ENCODE data around the gene SNX10.

DNA sequence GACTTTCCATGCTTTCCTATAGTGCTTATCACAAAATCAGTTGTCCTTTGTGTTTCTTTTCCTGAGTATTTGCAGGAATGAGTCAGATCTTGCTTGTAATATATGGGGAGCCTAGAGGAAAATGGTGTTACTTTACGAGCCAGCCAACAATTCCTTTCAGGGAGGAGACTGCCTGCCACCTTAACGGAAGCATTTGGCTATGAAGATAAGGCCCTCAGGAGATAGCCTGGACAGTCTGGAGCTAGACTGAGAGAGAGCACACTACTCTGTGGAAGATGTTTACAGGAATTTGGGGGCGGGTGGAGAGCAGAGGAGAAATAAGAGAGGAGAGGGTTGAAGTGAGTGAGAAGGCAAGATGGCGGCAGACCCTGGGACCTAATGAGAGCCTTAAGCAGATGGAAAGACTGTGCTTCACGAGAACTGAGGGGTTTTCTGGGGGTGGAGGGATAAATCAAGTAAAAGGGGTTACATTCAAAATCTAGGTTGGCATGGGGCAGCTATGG is 126.3 kb downstream of the SNX10 start:
- TF ChIP-seq POLR2AphosphoS5 (IDR thresholded peaks at IDR 0.05; ENCODE audit: low read depth, low read length) = no peak
- TF ChIP-seq, protein P1, sequence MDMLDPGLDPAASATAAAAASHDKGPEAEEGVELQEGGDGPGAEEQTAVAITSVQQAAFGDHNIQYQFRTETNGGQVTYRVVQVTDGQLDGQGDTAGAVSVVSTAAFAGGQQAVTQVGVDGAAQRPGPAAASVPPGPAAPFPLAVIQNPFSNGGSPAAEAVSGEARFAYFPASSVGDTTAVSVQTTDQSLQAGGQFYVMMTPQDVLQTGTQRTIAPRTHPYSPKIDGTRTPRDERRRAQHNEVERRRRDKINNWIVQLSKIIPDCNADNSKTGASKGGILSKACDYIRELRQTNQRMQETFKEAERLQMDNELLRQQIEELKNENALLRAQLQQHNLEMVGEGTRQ (IDR thresholded peaks at IDR 0.05; ENCODE audit: low read length) = no peak

Measured in H1 (cell line).